Cardiac fibroblast (primary cell): ENCODE data around the gene LHFPL3.

Experiments
- DNase-seq, 2 donors: peaks; one replicate each; pipeline versions ENCODE4 v3.0.0 to v3.0.0-alpha.2; 2010; ENCODE audit warnings: low read depth in 2 of 2
- H3K4me3 ChIP-seq, 2 donors: replicated peaks in 1 of 2; 1 replicate in 1 of 2; 2 replicates in 1 of 2; pipeline ENCODE4 v1.5.1; 2011; ENCODE audit warnings: low read depth in 2 of 2, low read length in 2 of 2, mild to moderate bottlenecking in 2 of 2, moderate library complexity in 1 of 2
- CTCF ChIP-seq: IDR thresholded peaks from one replicate; pipeline ENCODE4 v1.5.1; 2011; ENCODE audit warnings: low read depth, mild to moderate bottlenecking, low read length, inconsistent platforms

The LHFPL3 gene

GRCh38 chr7:104299323-104299722 lies 29.1 kb upstream of the LHFPL3 start:
- no peak overlapping the region for H3K4me3 ChIP-seq
- no peak for TF ChIP-seq CTCF
- no peak for DNase-seq

DNA sequence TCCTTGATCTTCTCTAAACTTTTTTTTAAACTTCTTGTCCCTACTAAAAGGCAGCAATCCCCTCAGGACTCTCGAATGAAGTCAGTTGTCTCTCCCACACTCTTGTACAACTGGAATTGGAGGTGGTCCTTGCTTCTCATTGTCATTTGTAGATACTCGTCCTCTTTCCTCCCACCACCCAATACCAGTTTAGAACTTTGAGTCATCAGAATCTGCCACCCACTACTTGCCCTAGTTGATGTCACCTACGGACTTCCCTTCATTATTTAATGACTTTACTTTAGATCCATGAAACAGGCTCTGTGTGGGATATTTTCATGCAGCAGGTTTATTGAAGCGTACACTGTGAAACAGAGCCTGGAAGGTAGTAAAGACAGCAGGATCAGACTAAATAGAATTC lies 28.6 kb upstream of the LHFPL3 start:
- H3K4me3 ChIP-seq, result no peak overlapping the region
- DNase-seq, result no peak
- TF ChIP-seq CTCF, result no peak

DNA sequence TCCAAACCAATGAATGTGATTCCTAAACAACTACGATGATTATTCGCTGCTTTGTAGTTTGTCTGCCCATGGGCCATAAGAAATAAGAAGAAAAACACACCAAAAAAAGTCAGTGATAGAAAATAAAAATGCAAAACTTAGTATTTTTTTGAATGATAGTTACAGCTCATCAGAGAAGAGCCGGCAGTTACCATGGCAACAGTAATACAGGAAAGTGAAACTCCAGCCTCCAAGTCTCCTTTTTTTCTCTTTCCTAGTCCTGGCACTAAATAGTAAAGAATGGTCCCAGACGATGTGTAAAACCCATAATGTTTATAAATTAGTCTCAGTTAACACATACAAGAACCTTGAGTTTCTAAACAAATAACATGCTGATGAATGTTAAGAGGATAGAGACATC lies 21.6 kb upstream of the LHFPL3 start:
- no peak overlapping the region for H3K4me3 ChIP-seq
- no peak for DNase-seq
- TF ChIP-seq CTCF, result no peak

DNA sequence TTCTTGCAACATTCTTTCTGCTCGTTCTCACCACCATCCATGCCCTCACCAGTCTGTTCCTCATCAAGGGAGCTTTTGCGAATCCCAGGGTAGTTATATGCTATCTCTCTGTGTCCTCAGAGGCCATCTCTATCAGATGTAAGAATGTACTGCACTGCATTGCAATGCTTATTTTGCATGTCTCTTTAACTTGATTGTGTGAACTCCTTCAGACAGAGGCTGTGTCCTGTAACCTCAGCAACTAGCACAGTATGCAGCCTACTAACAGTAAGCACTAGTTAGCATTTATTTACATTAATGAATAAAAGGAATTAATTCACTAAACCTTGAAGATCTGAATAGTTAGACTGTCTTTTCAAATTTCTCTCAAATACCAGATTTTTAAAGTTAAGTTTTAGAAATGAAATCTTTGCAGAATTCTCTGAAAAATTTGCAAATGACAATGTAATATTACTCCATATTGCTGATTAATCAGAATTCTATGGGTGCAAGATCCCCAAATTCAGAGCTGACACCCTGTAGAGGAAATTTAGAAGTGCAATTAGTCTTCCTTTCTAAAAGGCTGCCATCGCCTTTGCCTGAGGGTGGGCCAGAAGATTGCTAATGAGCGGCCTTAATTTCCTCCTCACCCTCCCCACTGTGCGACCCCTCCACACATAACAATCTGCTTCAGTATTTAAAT lies 10.3 kb upstream of the LHFPL3 start:
- no peak for TF ChIP-seq CTCF
- no peak for DNase-seq
- no peak overlapping the region for H3K4me3 ChIP-seq

DNA sequence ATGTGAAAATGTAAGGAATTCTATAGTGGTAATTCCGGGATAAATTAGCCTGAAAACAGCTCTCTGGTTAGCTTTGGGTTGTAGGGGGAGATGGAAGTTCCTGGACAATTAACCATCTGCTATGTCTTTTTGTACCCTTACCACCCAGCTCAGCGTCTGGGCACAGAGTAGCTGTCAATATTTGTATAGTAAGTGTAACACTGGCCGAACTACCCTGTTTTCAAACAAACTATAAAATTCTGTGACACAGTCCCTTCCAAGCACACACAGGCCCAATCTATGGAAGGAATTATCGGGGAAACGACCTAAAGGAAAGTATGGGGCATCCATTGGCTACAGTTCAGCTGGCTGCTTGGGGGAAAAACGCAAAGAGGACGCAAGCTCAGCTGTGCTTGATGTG lies 869 bp upstream of the LHFPL3 start:
- H3K4me3 ChIP-seq, result no peak overlapping the region
- TF ChIP-seq CTCF, result no peak
- DNase-seq, result no peak

DNA sequence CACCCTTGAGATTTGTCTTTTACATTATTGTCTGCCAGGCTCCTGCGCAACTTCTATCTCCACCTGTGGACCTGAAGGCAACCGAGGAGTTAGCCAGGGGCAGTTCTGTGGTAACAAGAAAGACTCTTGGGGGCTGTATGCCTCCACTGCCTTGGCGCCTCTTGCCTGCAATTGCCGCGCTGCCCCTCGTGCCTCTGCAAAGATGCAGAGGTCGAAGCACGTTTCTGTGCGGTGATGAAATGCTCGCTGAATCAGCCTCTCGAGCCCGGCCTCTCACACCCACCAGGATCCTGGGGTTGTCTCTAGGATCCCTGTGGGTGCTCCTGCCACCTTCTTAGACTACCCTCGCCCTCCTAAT lies 486 bp upstream of the LHFPL3 start:
- no peak for DNase-seq
- TF ChIP-seq CTCF, result no peak
- H3K4me3 ChIP-seq, result no peak overlapping the region

- no peak for TF ChIP-seq CTCF
- no peak for DNase-seq
- no peak overlapping the region for H3K4me3 ChIP-seq
Measured at GRCh38 chr7:104328970-104329825, 795 bp downstream of the LHFPL3 start.
